GM12891 (cell line): ENCODE data around the gene PJA1.

Experiments
- PAX5 ChIP-seq: IDR thresholded peaks from 2 replicates; pipeline ENCODE4 v1.6.1; 2011; ENCODE audit warnings: low read length, moderate library complexity, mild to moderate bottlenecking; ENCODE audit not compliant: insufficient read depth, severe bottlenecking
- POLR2A ChIP-seq: IDR thresholded peaks from 2 replicates; pipeline ENCODE4 v1.6.1; 2011; ENCODE audit warnings: low read depth, low read length, control low read depth
- POLR2AphosphoS5 ChIP-seq: IDR thresholded peaks from 2 replicates; pipeline ENCODE4 v1.6.1; 2011; ENCODE audit warnings: low read depth, low read length, control low read depth
- POU2F2 ChIP-seq: IDR thresholded peaks from 2 replicates; pipeline ENCODE4 v1.6.1; 2011; ENCODE audit warnings: low read depth, mild to moderate bottlenecking, control low read depth, low read length, moderate library complexity
- SPI1 ChIP-seq: IDR thresholded peaks from 2 replicates; pipeline ENCODE4 v1.6.1; 2011; ENCODE audit warnings: low read depth, low read length, control low read depth
- TAF1 ChIP-seq: IDR thresholded peaks from 2 replicates; pipeline ENCODE4 v1.6.1; 2011; ENCODE audit warnings: low read depth, low read length, control low read depth

- TF ChIP-seq POLR2A (no peak), SPI1 (no peak), POLR2AphosphoS5 (no peak), POU2F2 (no peak), TAF1 (no peak), PAX5 (no peak)
These were observed 40.2 kb downstream of the PJA1 start for GRCh38 chrX:69125094-69125493.
